Gastrocnemius medialis (tissue), 4 donors: ENCODE results near the gene OTOP2. TPM values are rescaled to one million over a fixed set of nuclear protein-coding genes. Genes with fewer than 3 reads are reported as not detected.

ENCODE experiments used
- ATAC-seq, 2 donors: fragments of 150-250 bp; one replicate each; pipeline ENCODE4 v1.9.1; 2016
- DNase-seq, 2 donors: peaks; one replicate each; pipeline ENCODE4 v3.0.0-alpha.2; 2019
- H3K27ac ChIP-seq, 4 donors: fragments of 200-600 bp; sonication (generic); 1 replicate in 1 of 4; 2 replicates in 3 of 4; pipeline ENCODE4 v1.5.1; 2016 to 2018; ENCODE audit warnings: mild to moderate bottlenecking in 2 of 4, moderate library complexity in 1 of 4
- H3K27me3 ChIP-seq, 3 donors: fragments of 200-600 bp; sonication (generic) in 2 of 3; 1 replicate in 1 of 3; 2 replicates in 2 of 3; pipeline versions ENCODE4 v1.5.1 to v1.6.0; 2016 to 2019; ENCODE audit warnings: mild to moderate bottlenecking in 1 of 3, moderate library complexity in 1 of 3
- H3K36me3 ChIP-seq, 2 donors: fragments of 200-600 bp; sonication (generic) in 1 of 2; one replicate each; pipeline ENCODE4 v1.5.1; 2017 to 2018
- H3K4me1 ChIP-seq, 2 donors: fragments of 200-600 bp; sonication (generic) in 1 of 2; one replicate each; pipeline ENCODE4 v1.5.1; 2016 to 2017; ENCODE audit warnings: mild to moderate bottlenecking in 2 of 2
- H3K4me3 ChIP-seq, 4 donors: fragments of 200-600 bp; sonication (generic) in 3 of 4; 1 replicate in 1 of 4; 2 replicates in 3 of 4; pipeline ENCODE4 v1.5.1; 2016 to 2019; ENCODE audit warnings: mild to moderate bottlenecking in 2 of 4
- H3K9me3 ChIP-seq, 3 donors: fragments of 200-600 bp; sonication (generic) in 2 of 3; 1 replicate in 1 of 3; 2 replicates in 2 of 3; pipeline ENCODE4 v1.5.1; 2016 to 2019
- POLR2A ChIP-seq, 2 donors: fragments of 450-650 bp; IDR thresholded peaks; one replicate each; pipeline ENCODE4 v1.6.1; 2017; ENCODE audit warnings: antibody characterized with exemption in 2 of 2, mild to moderate bottlenecking in 2 of 2, moderate library complexity in 2 of 2
- in situ Hi-C, 4 donors: fragments of 200-750 bp; cut with MboI; loops; one replicate each; pipeline versions ENCODE4 v1.15.0 to v1.8.0; 2017; ENCODE audit warnings: low sequenced_read_pairs in 4 of 4
- intact Hi-C: fragments of 100-400 bp; cut with DNase I; formaldehyde crosslinking; loops from one replicate; pipeline ENCODE4 v1.15.1; 2023; ENCODE audit warnings: low total_unique reads
- total RNA-seq, 4 donors: library from RNA; depleted of rRNA; stranded (reverse); fragments of >200 nt; gene quantifications; one replicate each; pipeline versions ENCODE4 v1.1.0 to v1.2.3, GENCODE V29; 2016
- TF ChIP-seq, protein P1 (sequence below), 5 experiments: fragments of 450-650 bp in 3 of 5; fragments of 200-600 bp in 2 of 5; sonication (generic) in 2 of 5; IDR thresholded peaks in 4 of 5; conservative IDR thresholded peaks in 1 of 5; 1 replicate in 4 of 5; 2 replicates in 1 of 5; pipeline ENCODE4 v1.5.1; 2016 to 2019; ENCODE audit warnings: antibody characterized with exemption in 5 of 5, mild to moderate bottlenecking in 3 of 5, moderate library complexity in 3 of 5

Gene OTOP2
- total RNA-seq, 4 donors from 2014 or later = 0.19 TPM; not detected in 3

DNA sequence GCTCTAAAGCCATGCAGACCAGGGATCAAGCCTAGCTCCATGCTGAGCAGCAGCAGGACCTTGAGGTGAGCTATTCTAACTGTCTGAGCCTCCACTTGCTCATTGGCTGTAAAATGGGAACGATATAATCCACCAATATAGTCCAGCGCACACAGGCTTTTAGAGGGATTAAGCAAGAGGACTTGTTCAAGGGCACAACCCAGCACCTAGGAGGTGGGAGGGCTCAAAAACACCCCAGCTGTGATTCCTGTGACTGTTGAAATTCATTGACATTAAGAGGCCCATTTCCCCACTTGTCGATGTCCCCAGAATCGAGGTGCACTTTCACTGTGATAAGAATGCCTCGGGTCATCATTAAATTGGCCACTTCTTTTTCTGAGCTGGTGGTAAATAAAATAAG, 5.2 kb upstream of the OTOP2 start:
- Histone ChIP-seq H3K9me3 (no peaks in the 10 kb centered on the region), H3K27ac (no peak overlapping the region), H3K4me3 (no peak overlapping the region), H3K4me1 (peaks cover 0 to 12% of the 10 kb centered on the region in 2 donors), H3K27me3 (peaks cover 25 to 31% (median 30%) of the 10 kb centered on the region in 3 donors), H3K36me3 (no peaks in the 10 kb centered on the region)
- DNase-seq = no peak
- TF ChIP-seq POLR2A (IDR thresholded peaks at IDR 0.05) = no peak
- TF ChIP-seq, protein P1, sequence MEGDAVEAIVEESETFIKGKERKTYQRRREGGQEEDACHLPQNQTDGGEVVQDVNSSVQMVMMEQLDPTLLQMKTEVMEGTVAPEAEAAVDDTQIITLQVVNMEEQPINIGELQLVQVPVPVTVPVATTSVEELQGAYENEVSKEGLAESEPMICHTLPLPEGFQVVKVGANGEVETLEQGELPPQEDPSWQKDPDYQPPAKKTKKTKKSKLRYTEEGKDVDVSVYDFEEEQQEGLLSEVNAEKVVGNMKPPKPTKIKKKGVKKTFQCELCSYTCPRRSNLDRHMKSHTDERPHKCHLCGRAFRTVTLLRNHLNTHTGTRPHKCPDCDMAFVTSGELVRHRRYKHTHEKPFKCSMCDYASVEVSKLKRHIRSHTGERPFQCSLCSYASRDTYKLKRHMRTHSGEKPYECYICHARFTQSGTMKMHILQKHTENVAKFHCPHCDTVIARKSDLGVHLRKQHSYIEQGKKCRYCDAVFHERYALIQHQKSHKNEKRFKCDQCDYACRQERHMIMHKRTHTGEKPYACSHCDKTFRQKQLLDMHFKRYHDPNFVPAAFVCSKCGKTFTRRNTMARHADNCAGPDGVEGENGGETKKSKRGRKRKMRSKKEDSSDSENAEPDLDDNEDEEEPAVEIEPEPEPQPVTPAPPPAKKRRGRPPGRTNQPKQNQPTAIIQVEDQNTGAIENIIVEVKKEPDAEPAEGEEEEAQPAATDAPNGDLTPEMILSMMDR (IDR thresholded peaks at IDR 0.05 in 4 of 5, conservative IDR thresholded peaks at IDR 0.05 in 1 of 5) = no peak
- intact Hi-C loops (no loop called here), in situ Hi-C loops (no loop called here)
- ATAC-seq = no peak

DNA sequence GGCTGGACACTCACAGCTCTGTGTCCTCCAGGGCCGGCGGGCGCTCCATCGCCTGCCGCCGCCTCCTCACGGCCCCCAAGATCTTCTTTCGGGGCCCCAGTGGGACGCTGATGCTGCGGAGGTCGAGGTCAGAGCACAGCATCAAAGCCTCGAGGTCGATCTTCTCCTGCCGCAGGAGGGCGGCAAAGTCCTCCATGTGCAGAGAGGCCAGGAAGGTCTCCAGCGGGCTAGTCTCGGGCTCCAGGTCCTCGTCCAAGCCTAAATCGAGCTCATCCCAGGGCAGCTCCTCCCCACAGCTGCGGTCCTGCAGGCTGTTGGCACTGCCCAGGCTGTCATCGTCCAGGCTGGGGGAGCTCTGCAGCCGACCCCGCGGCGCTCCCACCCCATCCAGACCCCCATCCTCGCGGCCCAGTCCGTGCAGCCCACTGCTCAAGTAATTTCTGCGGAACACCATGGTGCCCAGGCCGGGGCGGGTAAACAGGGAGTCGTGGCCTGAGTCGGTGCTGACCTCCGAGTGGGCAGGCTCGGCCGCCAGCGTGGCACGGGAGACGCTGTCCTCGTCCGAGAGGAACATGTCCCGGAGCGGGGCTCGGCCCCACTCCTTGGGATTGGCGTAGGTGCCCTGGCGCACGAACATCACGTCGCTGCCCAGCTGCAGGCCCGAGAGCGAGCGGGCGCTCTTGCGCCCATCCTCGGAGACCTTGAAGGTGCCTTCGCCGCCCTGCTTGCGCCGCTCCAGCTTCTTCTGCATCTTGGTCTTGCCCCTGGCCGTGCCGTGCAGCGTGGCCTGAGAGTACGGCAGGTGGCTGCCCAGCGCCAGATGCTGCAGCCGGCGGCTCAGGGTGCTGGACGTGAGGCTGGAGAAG, 4.4 kb upstream of the OTOP2 start:
- DNase-seq = no peak

DNA sequence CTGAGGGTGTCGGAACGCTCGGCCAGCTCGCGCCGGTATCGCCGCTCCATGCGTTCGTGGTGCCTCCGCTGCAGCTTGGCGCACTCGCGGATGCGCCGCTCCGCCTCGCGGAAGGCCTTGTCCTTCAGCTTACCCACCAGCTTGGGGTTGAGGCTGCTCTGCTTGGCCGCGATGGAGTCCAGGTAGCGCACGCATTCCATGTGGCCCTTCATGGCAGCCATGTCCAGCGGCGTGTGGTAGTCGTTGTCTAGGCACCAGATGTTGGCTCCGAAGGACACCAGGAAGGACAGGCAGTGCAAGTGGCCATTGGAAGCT, 3.8 kb upstream of the OTOP2 start:
- ATAC-seq = no peak
- Histone ChIP-seq H3K27me3 (peaks cover 34 to 44% (median 43%) of the 10 kb centered on the region in 3 donors), H3K27ac (no peak overlapping the region), H3K4me3 (no peak overlapping the region), H3K9me3 (no peaks in the 10 kb centered on the region), H3K36me3 (no peaks in the 10 kb centered on the region), H3K4me1 (peaks cover 0 to 14% of the 10 kb centered on the region in 2 donors)
- intact Hi-C loops = no loop called here
- no peak for DNase-seq
- TF ChIP-seq POLR2A (IDR thresholded peaks at IDR 0.05) = no peak
- TF ChIP-seq, protein P1 (IDR thresholded peaks at IDR 0.05 in 4 of 5, conservative IDR thresholded peaks at IDR 0.05 in 1 of 5) = no peak
- in situ Hi-C loops = no loop called here

More for the DNA sequence above, 4.4 kb upstream of the OTOP2 start:
- Histone ChIP-seq H3K4me3 (no peak overlapping the region), H3K27ac (no peak overlapping the region), H3K9me3 (no peaks in the 10 kb centered on the region), H3K27me3 (peaks cover 31 to 38% (median 37%) of the 10 kb centered on the region in 3 donors), H3K4me1 (peaks cover 0 to 14% of the 10 kb centered on the region in 2 donors), H3K36me3 (no peaks in the 10 kb centered on the region)
- no peak for ATAC-seq
- in situ Hi-C loops = no loop called here
- intact Hi-C loops = no loop called here
- no peak for TF ChIP-seq POLR2A (IDR thresholded peaks at IDR 0.05)
- TF ChIP-seq, protein P1 (IDR thresholded peaks at IDR 0.05 in 4 of 5, conservative IDR thresholded peaks at IDR 0.05 in 1 of 5) = no peak

DNA sequence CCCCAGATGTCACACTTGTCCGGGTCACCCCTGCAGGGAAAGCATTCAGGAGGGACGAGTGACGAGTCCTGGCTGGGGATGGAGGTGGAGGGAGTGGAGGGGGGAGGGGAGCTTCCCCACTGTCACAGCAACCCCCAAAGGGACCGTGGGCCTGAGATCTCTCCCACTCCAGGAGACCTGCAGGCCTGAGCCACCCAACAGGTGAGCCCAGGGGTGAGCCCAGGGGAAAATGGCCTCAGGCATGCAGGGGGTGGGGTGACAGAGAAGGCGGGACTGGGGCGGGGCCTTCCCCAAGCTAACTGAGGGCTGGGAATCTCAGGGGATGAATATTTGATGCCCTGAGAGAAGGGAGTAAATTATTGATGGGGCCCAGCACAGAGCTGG, 3.4 kb upstream of the OTOP2 start:
- H3K4me3 ChIP-seq = no peak overlapping the region
- intact Hi-C loops = no loop called here
- DNase-seq = no peak
- TF ChIP-seq, protein P1 (IDR thresholded peaks at IDR 0.05 in 4 of 5, conservative IDR thresholded peaks at IDR 0.05 in 1 of 5) = no peak
- no peak for TF ChIP-seq POLR2A (IDR thresholded peaks at IDR 0.05)
- peaks cover 0 to 14% of the 10 kb centered on the region in 2 donors for H3K4me1 ChIP-seq
- no peak overlapping the region for H3K27ac ChIP-seq
- no peaks in the 10 kb centered on the region for H3K9me3 ChIP-seq
- no peaks in the 10 kb centered on the region for H3K36me3 ChIP-seq
- in situ Hi-C loops = no loop called here
- H3K27me3 ChIP-seq = peaks cover 35 to 48% (median 47%) of the 10 kb centered on the region in 3 donors
- ATAC-seq = no peak
